A549 (cell line): ENCODE measurements around the gene DPP7.

ENCODE experiments used
- CTCF ChIP-seq: fragments of >200 bp; sonication (Bioruptor Twin); formaldehyde crosslinking; IDR thresholded peaks from 3 replicates; pipeline ENCODE4 v1.5.1; 2016
- KDM1A ChIP-seq: fragments of 200-600 bp; sonication (generic); IDR thresholded peaks from 2 replicates; pipeline ENCODE4 v1.6.1; 2016; ENCODE audit warnings: low read depth, mild to moderate bottlenecking
- PHF8 ChIP-seq: fragments of 200-600 bp; sonication (generic); IDR thresholded peaks from 2 replicates; pipeline ENCODE4 v1.6.1; 2016; ENCODE audit warnings: low read depth, mild to moderate bottlenecking, antibody characterized with exemption, moderate library complexity, borderline replicate concordance
- POLR2A ChIP-seq: IDR thresholded peaks from 2 replicates; pipeline ENCODE4 v1.6.1; 2012; ENCODE audit warnings: mild to moderate bottlenecking, low read length
- ZSCAN20 ChIP-seq: fragments of 250-450 bp; sonication (Bioruptor Pico); IDR thresholded peaks from 2 replicates; pipeline ENCODE4 v1.8.0; 2022; ENCODE audit warnings: mild to moderate bottlenecking, moderate library complexity

DNA sequence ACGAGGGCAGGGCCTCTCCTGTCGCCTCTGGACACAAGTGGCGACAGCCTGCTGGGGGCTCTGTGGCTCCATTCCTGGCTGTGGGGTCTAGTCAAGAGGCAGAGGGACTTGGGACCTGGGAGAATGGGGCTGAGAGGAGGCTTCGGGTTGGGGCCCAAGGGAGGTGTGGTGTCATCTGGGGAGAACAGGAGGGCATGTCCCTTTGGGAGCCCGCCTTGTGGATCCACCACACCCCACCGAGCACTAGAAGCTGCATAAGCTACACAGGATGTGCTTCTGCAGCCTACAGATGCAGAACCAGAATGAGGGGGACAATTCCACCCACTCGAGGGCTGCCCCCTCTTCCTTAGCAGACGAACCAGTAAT, 31.6 kb downstream of the DPP7 start:
- no peak for TF ChIP-seq CTCF
- no peak for TF ChIP-seq PHF8
- no peak for TF ChIP-seq POLR2A
- TF ChIP-seq KDM1A: no peak
- no peak for TF ChIP-seq ZSCAN20 (CRISPR knock-in tag)
